Right lobe of liver (tissue), 6 donors: ENCODE measurements around the gene HMHB1. TPM values are rescaled to one million over a fixed set of nuclear protein-coding genes. Genes with fewer than 3 reads are reported as not detected.

ENCODE experiments used
- ATAC-seq, 4 donors: fragments of 200-7000 bp; cut with Tn5 transposase; one replicate each; pipeline ENCODE4 v1.9.1; 2020; ENCODE audit warnings: mild to moderate bottlenecking in 4 of 4, moderate library complexity in 4 of 4
- DNase-seq, 3 donors: peaks; one replicate each; pipeline ENCODE4 v3.0.0-alpha.2; 2020
- H3K27ac ChIP-seq, 3 donors: fragments of 200-600 bp; one replicate each; pipeline ENCODE4 v1.8.0; 2022
- H3K27me3 ChIP-seq, 2 donors: fragments of 200-600 bp; one replicate each; pipeline ENCODE4 v1.8.0; 2022
- H3K36me3 ChIP-seq, 4 donors: fragments of 200-600 bp; sonication (generic) in 1 of 4; one replicate each; pipeline versions ENCODE4 v1.5.1 to v1.8.0; 2017 to 2022; ENCODE audit warnings: control low read depth in 1 of 4
- H3K4me1 ChIP-seq, 4 donors: fragments of 200-600 bp; sonication (generic) in 1 of 4; one replicate each; pipeline versions ENCODE4 v1.5.1 to v1.8.0; 2017 to 2022; ENCODE audit warnings: control low read depth in 1 of 4
- H3K4me3 ChIP-seq, 3 donors: fragments of 200-600 bp; one replicate each; pipeline ENCODE4 v1.8.0; 2022
- H3K9me3 ChIP-seq, 4 donors: fragments of 200-600 bp; sonication (generic) in 1 of 4; one replicate each; pipeline versions ENCODE4 v1.5.1 to v1.8.0; 2017 to 2022; ENCODE audit warnings: control low read depth in 1 of 4
- CTCF ChIP-seq, 4 donors: fragments of 200-600 bp in 3 of 4; fragments of 450-650 bp in 1 of 4; IDR thresholded peaks; one replicate each; pipeline versions ENCODE4 v1.5.1 to v1.8.0; 2016 to 2022; ENCODE audit warnings: antibody characterized with exemption in 4 of 4, mild to moderate bottlenecking in 2 of 4
- POLR2A ChIP-seq: fragments of 450-650 bp; IDR thresholded peaks from one replicate; pipeline ENCODE4 v1.6.1; 2017; ENCODE audit warnings: antibody characterized with exemption, mild to moderate bottlenecking
- WGBS: methylation state at CpG from one replicate; pipeline ENCODE4 v1.1.6; 2018; ENCODE audit warnings: low coverage, low lambda C conversion rate; ENCODE audit not compliant: insufficient coverage; ENCODE audit errors: missing lambda C conversion rate; 5-methylcytosine and 5-hydroxymethylcytosine counted together
- intact Hi-C, 2 donors: fragments of 100-400 bp; cut with DNase I; formaldehyde crosslinking; loops; one replicate each; pipeline versions ENCODE4 v1.11.2 to v1.14.1; 2022
- total RNA-seq, 6 experiments: library from RNA; depleted of rRNA in 2 of 6; stranded (reverse); fragments of >200 nt in 2 of 6; fragmentation: NEBNext Ultra II Directional in 3 of 6; extraction: Animal tissue kit (Norgen Biotek cat#: 25700) in 3 of 6; gene quantifications; one replicate each; pipeline versions ENCODE4 v1.1.0 to v1.2.4, GENCODE V29; 2016 to 2023
- donor health status: DM: no; HTN: yes; CAD: no.
- donor health status: DM: no; HTN: no; CAD: no.
- donor health status: DM: no; HTN: no; CAD: no.
- donor health status: DM: no; HTN: yes; CAD: no.
- donor health status: DM: no; HTN: yes; CAD: no.

The HMHB1 gene
- total RNA-seq, 6 experiments from 2014 or later: not detected

- intact Hi-C loops: no loop called here
- peak in 1 of 3 donors; percentile 46 for DNase-seq
- H3K4me1 ChIP-seq: no peaks in the 10 kb centered on the region
- no peak for TF ChIP-seq CTCF (IDR thresholded peaks at IDR 0.05)
- no peak for TF ChIP-seq POLR2A
- 44% methylated on average over 2 of the region's 2 CpGs for WGBS
- peak; percentile 55 to 69 (median 60) for ATAC-seq
- no peaks in the 10 kb centered on the region for H3K27me3 ChIP-seq
- no peaks in the 10 kb centered on the region for H3K36me3 ChIP-seq
- H3K9me3 ChIP-seq: no peaks in the 10 kb centered on the region
- H3K4me3 ChIP-seq: no peak overlapping the region
- no peak overlapping the region for H3K27ac ChIP-seq
Observed at GRCh38 chr5:143820451-143820850, 8.5 kb downstream of the HMHB1 start.

GRCh38 chr5:143824851-143825720 lies 13.1 kb downstream of the HMHB1 start:
- peak; percentile 98 to 99 (median 98) for ATAC-seq
- H3K27ac ChIP-seq: no peak overlapping the region
- DNase-seq: peak; percentile 77 to 83 (median 80)
- no peaks in the 10 kb centered on the region for H3K9me3 ChIP-seq
- no peaks in the 10 kb centered on the region for H3K36me3 ChIP-seq
- TF ChIP-seq POLR2A (no peak), CTCF (IDR thresholded peaks at IDR 0.05) (peak; percentile 94 to 98 (median 95))
- no peaks in the 10 kb centered on the region for H3K27me3 ChIP-seq
- no peaks in the 10 kb centered on the region for H3K4me1 ChIP-seq
- H3K4me3 ChIP-seq: no peak overlapping the region
- WGBS: 11% methylated on average over 8 of the region's 8 CpGs
- intact Hi-C loops: no loop called here

GRCh38 chr5:143826951-143827444 lies 15.0 kb downstream of the HMHB1 start:
- Histone ChIP-seq H3K27ac (no peak overlapping the region), H3K27me3 (no peaks in the 10 kb centered on the region), H3K9me3 (no peaks in the 10 kb centered on the region), H3K36me3 (no peaks in the 10 kb centered on the region), H3K4me1 (no peaks in the 10 kb centered on the region), H3K4me3 (no peak overlapping the region)
- no peak for DNase-seq
- TF ChIP-seq CTCF (IDR thresholded peaks at IDR 0.05) (no peak), POLR2A (no peak)
- intact Hi-C loops: no loop called here
- ATAC-seq: peak in 1 of 4 donors; percentile 28
- 67% methylated on average over 3 of the region's 3 CpGs for WGBS

- Histone ChIP-seq H3K36me3 (no peaks in the 10 kb centered on the region), H3K4me3 (no peak overlapping the region), H3K9me3 (no peaks in the 10 kb centered on the region), H3K27ac (no peak overlapping the region), H3K4me1 (no peaks in the 10 kb centered on the region), H3K27me3 (no peaks in the 10 kb centered on the region)
- intact Hi-C loops: no loop called here
- 29% methylated on average over 3 of the region's 3 CpGs for WGBS
- TF ChIP-seq POLR2A (no peak), CTCF (IDR thresholded peaks at IDR 0.05) (no peak)
- DNase-seq: no peak
- ATAC-seq: peak in 1 of 4 donors; percentile 13
Observed at GRCh38 chr5:143828710-143829109, 16.7 kb downstream of the HMHB1 start.
